Measurements from ENCODE around the gene ZNF625.

The ZNF625 gene

DNA sequence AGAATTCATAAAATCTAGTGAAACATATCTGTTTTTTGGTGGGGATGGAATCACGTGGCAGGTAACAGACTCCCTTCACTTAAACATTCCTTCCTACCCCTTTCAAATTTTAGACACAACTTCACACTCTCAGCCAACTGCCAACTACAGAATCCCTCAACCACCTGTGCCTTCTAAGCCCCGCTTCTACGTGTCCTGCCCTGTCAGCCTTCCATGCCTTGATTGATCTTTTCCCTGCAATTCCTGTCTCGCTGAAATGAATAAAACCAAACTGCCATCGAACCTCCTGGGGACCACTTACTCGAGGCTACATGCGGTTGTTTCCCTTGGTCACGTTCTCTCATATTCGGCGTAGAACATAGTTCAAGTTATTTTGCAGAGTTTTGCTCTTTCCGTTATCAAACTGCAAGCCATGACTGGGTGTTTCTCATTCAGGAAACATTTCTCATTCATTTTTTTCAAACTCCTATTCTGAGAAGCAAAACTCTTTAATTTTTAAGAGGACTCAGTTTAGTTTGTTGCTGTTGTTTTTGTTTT, 1.1 kb downstream of the ZNF625 start:
- no peak for TF ChIP-seq CTCF (IDR thresholded peaks at IDR 0.05; ENCODE audit: low read depth, low read length)
- no peak for DNase-seq (ENCODE audit: extremely low read depth, low read depth)

- TF ChIP-seq CTCF (IDR thresholded peaks at IDR 0.05; ENCODE audit: low read depth, low read length) = no peak
- DNase-seq (ENCODE audit: extremely low read depth, low read depth) = no peak
Observed at GRCh38 chr19:12145348-12145747, 11.2 kb downstream of the ZNF625 start.

DNA sequence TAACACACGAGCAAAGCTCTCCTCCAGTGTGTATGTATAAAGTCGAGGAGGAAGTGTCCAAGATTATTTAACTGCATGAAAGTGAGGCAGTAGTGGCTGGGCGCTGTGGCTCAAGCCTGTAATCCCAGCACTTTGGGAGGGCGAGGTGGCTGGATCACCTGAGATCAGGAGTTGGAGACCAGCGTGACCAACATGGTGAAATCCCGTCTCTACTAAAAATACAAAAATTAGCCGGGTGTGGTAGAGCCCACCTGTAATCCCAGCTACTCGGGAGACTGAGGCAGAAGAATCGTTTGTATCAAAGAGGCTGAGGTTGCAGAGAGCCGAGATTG, 15.2 kb downstream of the ZNF625 start:
- DNase-seq (ENCODE audit: extremely low read depth, low read depth) = no peak
- TF ChIP-seq CTCF (IDR thresholded peaks at IDR 0.05; ENCODE audit: low read depth, low read length) = no peak

DNA sequence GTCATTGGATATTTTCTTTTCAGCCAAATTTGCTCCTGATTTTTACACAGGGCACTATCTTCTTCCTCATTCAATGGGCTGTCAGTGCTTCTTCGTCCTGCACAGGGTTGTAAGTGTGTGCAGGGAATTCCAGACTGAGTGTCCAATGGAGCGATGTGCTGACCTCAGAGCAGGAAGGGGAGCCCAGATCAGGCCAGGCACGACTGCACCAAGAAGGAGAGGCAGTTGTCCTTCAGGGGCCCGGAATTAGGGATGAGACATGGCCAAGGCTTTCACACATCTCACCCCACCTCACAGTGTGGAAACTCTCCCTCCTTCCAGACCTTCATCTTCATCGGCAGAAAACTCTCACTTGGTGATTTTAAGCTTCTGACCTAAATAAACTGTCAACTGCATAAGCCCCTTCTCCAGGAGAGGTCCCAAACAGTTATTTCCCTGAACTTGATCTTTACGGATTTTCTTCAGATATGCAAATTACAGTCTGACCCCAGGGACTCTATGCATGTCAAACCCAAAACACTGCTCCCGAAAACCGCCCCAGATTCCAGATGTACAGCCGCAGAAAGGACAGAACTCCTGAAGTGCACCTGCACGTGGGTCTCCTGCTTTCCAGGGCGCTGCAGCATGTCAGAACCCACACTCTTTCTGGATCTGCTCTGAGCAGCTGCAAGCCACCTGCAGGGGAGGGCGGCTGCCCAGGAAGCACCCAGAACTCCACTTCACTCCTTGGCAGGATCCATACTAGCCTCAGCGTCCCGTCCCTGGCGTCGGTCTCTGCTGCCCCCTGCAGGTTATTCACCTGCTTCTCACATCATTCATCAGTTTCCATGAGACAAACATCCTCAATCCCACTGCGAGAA, 15.8 kb downstream of the ZNF625 start:
- peak; percentile 89 for TF ChIP-seq CTCF (IDR thresholded peaks at IDR 0.05; ENCODE audit: low read depth, low read length)
- DNase-seq (ENCODE audit: extremely low read depth, low read depth) = peak; percentile 55

GRCh38 chr19:12139885-12140544, 16.5 kb downstream of the ZNF625 start, which contains the start of gene ZNF20:
ZNF20 (minus strand) TSS chr19:12140350; CDS start chr19:12140182, 168 bp downstream.
- TF ChIP-seq CTCF (IDR thresholded peaks at IDR 0.05; ENCODE audit: low read depth, low read length) = no peak
- peak; percentile 79 for DNase-seq (ENCODE audit: extremely low read depth, low read depth)

DNA sequence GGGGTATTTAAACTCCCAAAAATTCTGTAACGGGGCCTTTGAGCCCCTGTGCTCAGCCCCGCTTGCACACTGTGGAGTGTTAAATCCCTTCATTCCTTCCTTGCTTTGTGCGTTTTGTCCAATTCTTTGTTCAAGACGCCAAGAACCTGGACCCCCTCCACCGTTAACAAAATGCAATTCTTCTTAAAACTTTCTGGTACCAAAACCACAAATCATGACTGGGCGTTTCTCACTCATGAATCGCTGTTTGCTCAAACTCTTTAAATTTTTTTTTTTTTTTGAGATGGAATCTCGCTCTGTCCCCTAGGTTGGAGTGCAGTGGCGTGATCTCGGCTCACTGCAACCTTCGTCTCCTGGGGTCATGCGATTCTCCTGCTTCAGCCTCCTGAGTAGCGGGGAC, 17.3 kb downstream of the ZNF625 start:
- no peak for DNase-seq (ENCODE audit: extremely low read depth, low read depth)
- TF ChIP-seq CTCF (IDR thresholded peaks at IDR 0.05; ENCODE audit: low read depth, low read length) = no peak

Measured in AG09319 (cell line).